OCI-LY3 (cell line): ENCODE data around the gene USP6.

Experiments used
- EZH2phosphoT487 ChIP-seq: fragments of 200-600 bp; shearing (Covaris generic); IDR thresholded peaks from 2 replicates; pipeline ENCODE4 v1.6.1; 2018; ENCODE audit warnings: antibody characterized with exemption, mixed run types, low read depth
- TF ChIP-seq, protein P1 (sequence below): fragments of 200-600, 300-600 bp; sonication (generic); IDR thresholded peaks from 2 replicates; pipeline ENCODE4 v1.5.1; 2014; ENCODE audit warnings: antibody characterized with exemption, low read length, low read depth

- TF ChIP-seq, protein P1, sequence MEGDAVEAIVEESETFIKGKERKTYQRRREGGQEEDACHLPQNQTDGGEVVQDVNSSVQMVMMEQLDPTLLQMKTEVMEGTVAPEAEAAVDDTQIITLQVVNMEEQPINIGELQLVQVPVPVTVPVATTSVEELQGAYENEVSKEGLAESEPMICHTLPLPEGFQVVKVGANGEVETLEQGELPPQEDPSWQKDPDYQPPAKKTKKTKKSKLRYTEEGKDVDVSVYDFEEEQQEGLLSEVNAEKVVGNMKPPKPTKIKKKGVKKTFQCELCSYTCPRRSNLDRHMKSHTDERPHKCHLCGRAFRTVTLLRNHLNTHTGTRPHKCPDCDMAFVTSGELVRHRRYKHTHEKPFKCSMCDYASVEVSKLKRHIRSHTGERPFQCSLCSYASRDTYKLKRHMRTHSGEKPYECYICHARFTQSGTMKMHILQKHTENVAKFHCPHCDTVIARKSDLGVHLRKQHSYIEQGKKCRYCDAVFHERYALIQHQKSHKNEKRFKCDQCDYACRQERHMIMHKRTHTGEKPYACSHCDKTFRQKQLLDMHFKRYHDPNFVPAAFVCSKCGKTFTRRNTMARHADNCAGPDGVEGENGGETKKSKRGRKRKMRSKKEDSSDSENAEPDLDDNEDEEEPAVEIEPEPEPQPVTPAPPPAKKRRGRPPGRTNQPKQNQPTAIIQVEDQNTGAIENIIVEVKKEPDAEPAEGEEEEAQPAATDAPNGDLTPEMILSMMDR: no peak
- TF ChIP-seq EZH2phosphoT487: no peak
Measured at GRCh38 chr17:5209396-5209795, 93.6 kb downstream of the USP6 start.
